ENCODE measurements around the gene TM4SF18. TPM values are rescaled to one million over a fixed set of nuclear protein-coding genes. Genes with fewer than 3 reads are reported as not detected.
A peak's percentile ranks its signal among the peaks of the same experiment; 100 is the strongest.

Gene TM4SF18
- total RNA-seq, 2 experiments from 2014 or later: not detected

DNA sequence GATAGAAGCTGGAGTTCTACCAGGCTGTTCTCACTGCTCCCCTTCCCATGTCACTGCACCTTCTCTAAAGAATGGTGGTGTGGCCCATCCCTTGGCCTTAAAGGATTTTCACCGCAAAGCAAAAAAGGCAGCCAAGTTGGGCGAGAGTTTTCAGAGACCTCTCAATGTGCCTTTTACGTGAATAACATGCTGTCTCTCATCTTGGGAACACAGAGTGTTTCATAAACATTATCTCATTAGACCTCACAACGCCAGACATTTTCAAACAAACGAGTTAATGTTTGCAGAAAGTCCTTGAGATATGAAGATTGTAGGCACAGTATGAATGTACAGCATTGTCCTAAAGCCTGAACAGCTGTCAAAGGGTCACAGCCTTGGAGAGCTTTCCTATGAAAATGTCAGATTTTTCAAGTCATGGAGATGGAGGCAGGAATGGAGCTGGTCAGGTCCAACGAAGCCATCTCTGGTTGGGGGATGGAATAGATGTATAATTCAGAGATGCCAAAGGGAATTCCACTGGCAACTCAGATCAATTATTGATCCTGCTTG, 22.7 kb upstream of the TM4SF18 start:
- no peak for TF ChIP-seq CTCF (conservative IDR thresholded peaks at IDR 0.05; ENCODE audit: low read length)
- TF ChIP-seq EZH2phosphoT487 (IDR thresholded peaks at IDR 0.05; ENCODE audit: borderline replicate concordance, low read depth, low read length): no peak
- BruUV-seq (replicated peaks): no TSS peak
- DNase-seq (ENCODE audit: low spot score): no peak
- CTCF ChIA-PET (ENCODE audit: unreplicated experiment): no interaction called here
- no peak overlapping the region for H3K4me2 ChIP-seq (ENCODE audit: low read length)
- H3K4me3 ChIP-seq (ENCODE audit: low read depth, low read length, poor library complexity, severe bottlenecking): no peak overlapping the region
- H4K20me1 ChIP-seq (ENCODE audit: insufficient read depth, low read length): no peaks in the 10 kb centered on the region
- POLR2A ChIA-PET: interaction anchor here (1.9 kb wide), 1 partner anchor 12 kb away, joined by 5 read pairs; no protein-coding TSS in a partner anchor
- no peak overlapping the region for H3K27ac ChIP-seq (ENCODE audit: low read depth, low read length, poor library complexity, severe bottlenecking)
- H3K9me3 ChIP-seq (ENCODE audit: low read length): no peaks in the 10 kb centered on the region
- H2AFZ ChIP-seq (ENCODE audit: low read length): no peak overlapping the region
- H3K9me2 ChIP-seq (ENCODE audit: insufficient read depth, low read length): no peaks in the 10 kb centered on the region
- intact Hi-C loops (cut with micrococcal nuclease; ENCODE audit: unreplicated experiment): no loop called here
- H3K36me3 ChIP-seq (ENCODE audit: insufficient read depth, low read length): no peaks in the 10 kb centered on the region
- H3K79me2 ChIP-seq (ENCODE audit: insufficient read depth, low read depth, low read length): no peaks in the 10 kb centered on the region
- H3K4me1 ChIP-seq (ENCODE audit: insufficient read depth, low read length, poor library complexity, severe bottlenecking): no peaks in the 10 kb centered on the region

- Histone ChIP-seq H3K79me2 (ENCODE audit: insufficient read depth, low read depth, low read length) (no peaks in the 10 kb centered on the region), H2AFZ (ENCODE audit: low read length) (no peak overlapping the region), H3K36me3 (ENCODE audit: insufficient read depth, low read length) (no peaks in the 10 kb centered on the region), H3K9me2 (ENCODE audit: insufficient read depth, low read length) (no peaks in the 10 kb centered on the region), H3K4me3 (ENCODE audit: low read depth, low read length, poor library complexity, severe bottlenecking) (no peak overlapping the region), H3K27ac (ENCODE audit: low read depth, low read length, poor library complexity, severe bottlenecking) (no peak overlapping the region), H3K4me2 (ENCODE audit: low read length) (no peak overlapping the region), H4K20me1 (ENCODE audit: insufficient read depth, low read length) (no peaks in the 10 kb centered on the region), H3K4me1 (ENCODE audit: insufficient read depth, low read length, poor library complexity, severe bottlenecking) (no peaks in the 10 kb centered on the region), H3K9me3 (ENCODE audit: low read length) (no peaks in the 10 kb centered on the region)
- TF ChIP-seq CTCF (conservative IDR thresholded peaks at IDR 0.05; ENCODE audit: low read length) (no peak), EZH2phosphoT487 (IDR thresholded peaks at IDR 0.05; ENCODE audit: borderline replicate concordance, low read depth, low read length) (no peak)
- no TSS peak for BruUV-seq (replicated peaks)
- intact Hi-C loops (cut with micrococcal nuclease; ENCODE audit: unreplicated experiment): no loop called here
- DNase-seq (ENCODE audit: low spot score): no peak
- CTCF ChIA-PET (ENCODE audit: unreplicated experiment): no interaction called here
- POLR2A ChIA-PET: no interaction called here
Measured at GRCh38 chr3:149353581-149354184, 20.2 kb upstream of the TM4SF18 start.

DNA sequence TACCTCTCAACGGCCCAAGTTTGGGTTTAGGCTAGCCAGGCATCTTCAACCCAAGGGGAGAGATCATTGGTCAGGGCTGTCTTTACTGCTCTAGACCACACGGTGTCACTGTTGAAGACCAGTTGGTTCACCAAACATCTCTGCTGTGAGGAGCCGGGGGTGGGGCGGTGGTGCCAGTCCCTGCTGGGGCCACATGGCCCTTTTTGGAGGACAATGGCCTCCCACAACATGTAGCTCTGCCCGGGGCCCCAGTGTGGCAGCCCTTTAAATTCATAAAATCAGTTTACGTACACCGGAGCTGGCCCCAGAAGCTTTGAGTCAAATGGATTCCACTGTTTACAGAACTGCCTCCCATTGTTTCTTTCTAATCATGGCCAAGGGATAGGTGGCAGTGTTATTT, 19.1 kb upstream of the TM4SF18 start:
- no peak overlapping the region for H2AFZ ChIP-seq (ENCODE audit: low read length)

More for the DNA sequence above, 19.1 kb upstream of the TM4SF18 start:
- H3K36me3 ChIP-seq (ENCODE audit: insufficient read depth, low read length): no peaks in the 10 kb centered on the region
- H3K9me2 ChIP-seq (ENCODE audit: insufficient read depth, low read length): no peaks in the 10 kb centered on the region
- BruUV-seq (replicated peaks): no TSS peak
- ChIA-PET CTCF (ENCODE audit: unreplicated experiment) (no interaction called here), POLR2A (no interaction called here)
- no peaks in the 10 kb centered on the region for H4K20me1 ChIP-seq (ENCODE audit: insufficient read depth, low read length)
- TF ChIP-seq EZH2phosphoT487 (IDR thresholded peaks at IDR 0.05; ENCODE audit: borderline replicate concordance, low read depth, low read length) (no peak), CTCF (conservative IDR thresholded peaks at IDR 0.05; ENCODE audit: low read length) (peak; percentile 85)
- H3K4me2 ChIP-seq (ENCODE audit: low read length): no peak overlapping the region
- no peak overlapping the region for H3K27ac ChIP-seq (ENCODE audit: low read depth, low read length, poor library complexity, severe bottlenecking)
- intact Hi-C loops (cut with micrococcal nuclease; ENCODE audit: unreplicated experiment): loop anchor here (1.0 kb wide), 1 partner anchor 128 kb away; no protein-coding TSS in a partner anchor
- DNase-seq (ENCODE audit: low spot score): peak; percentile 51
- H3K9me3 ChIP-seq (ENCODE audit: low read length): no peaks in the 10 kb centered on the region
- H3K4me3 ChIP-seq (ENCODE audit: low read depth, low read length, poor library complexity, severe bottlenecking): no peak overlapping the region
- no peaks in the 10 kb centered on the region for H3K79me2 ChIP-seq (ENCODE audit: insufficient read depth, low read depth, low read length)
- H3K4me1 ChIP-seq (ENCODE audit: insufficient read depth, low read length, poor library complexity, severe bottlenecking): no peaks in the 10 kb centered on the region
